Measurements from ENCODE around the gene RXRA. TPM values are rescaled to one million over a fixed set of nuclear protein-coding genes. Genes with fewer than 3 reads are reported as not detected.

RXRA gene
- total and polyA plus RNA-seq, 10 of the 15 experiments (the other 5 are each of a cell fraction or from before 2014, with no cell fraction given), result 0.89 to 36.8 (median 11.1) TPM

DNA sequence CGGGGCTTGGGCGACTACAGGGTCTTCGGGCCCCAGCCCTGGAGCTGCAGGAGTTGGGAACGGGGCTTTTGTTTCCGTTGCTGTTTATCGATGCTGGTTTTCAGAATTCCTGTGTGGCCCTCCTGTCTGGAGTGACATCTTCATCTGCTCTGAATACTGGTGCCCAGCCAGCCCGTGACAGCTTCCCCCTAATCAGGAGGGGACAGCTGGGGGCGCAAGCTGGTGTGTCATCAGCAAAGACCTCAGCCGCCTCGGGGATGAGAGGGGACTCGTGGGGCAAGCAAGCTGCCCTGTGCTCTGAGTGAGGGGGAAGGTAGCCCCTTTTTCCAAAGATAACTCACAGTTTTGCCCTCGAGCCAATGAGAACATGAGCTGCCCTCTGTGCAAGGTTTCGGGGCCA, 110.7 kb downstream of the RXRA start:
- RAD21 ChIA-PET (ENCODE audit: unreplicated experiment), result interaction anchor here (1.6 kb wide), 1 partner anchor 267 kb away, joined by 3 read pairs; no protein-coding TSS in a partner anchor
- POLR2A ChIA-PET, result no interaction called here
- Histone ChIP-seq H3K9me3 (replicated peaks; ENCODE audit: control insufficient read depth, insufficient read depth, low read length) (no peaks in the 10 kb centered on the region), H4K20me1 (ENCODE audit: control insufficient read depth, insufficient read depth) (no peaks in the 10 kb centered on the region), H3K4me1 (ENCODE audit: control insufficient read depth, insufficient read depth, low read length) (no peaks in the 10 kb centered on the region), H2AFZ (ENCODE audit: control insufficient read depth, low read depth, low read length) (no peak overlapping the region), H3K79me2 (ENCODE audit: control insufficient read depth, insufficient read depth, low read length) (no peaks in the 10 kb centered on the region), H3K27me3 (replicated peaks in 1 of 2; ENCODE audit: control insufficient read depth in 2 of 2, insufficient read depth in 2 of 2, low read length in 1 of 2) (no peaks in the 10 kb centered on the region), H3K27ac (ENCODE audit: control insufficient read depth, insufficient read depth) (no peak overlapping the region), H3K9ac (ENCODE audit: control insufficient read depth, insufficient read depth, low read length) (no peak overlapping the region), H3K4me2 (ENCODE audit: control insufficient read depth, insufficient read depth) (no peak overlapping the region), H3K4me3 (no peak overlapping the region), H3K36me3 (ENCODE audit: control insufficient read depth in 2 of 2, insufficient read depth in 2 of 2, low read length in 1 of 2) (peaks cover 0 to 6% of the 10 kb centered on the region in 2 experiments; a peak in 3 of 4 replicates)
- DNase-seq (ENCODE audit: low read depth, low spot score) (no peak), ATAC-seq (no peak), FAIRE-seq (no peak)
- intact Hi-C loops (cut with micrococcal nuclease; ENCODE audit: unreplicated experiment) (no loop called here), in situ Hi-C loops (cut with MboI) (no loop called here)
- no TSS peak for BruUV-seq (replicated peaks)
- CTCF ChIA-PET, result no interaction called here
- SMC1A ChIA-PET (ENCODE audit: uncharacterized antibody, unreplicated experiment), result no interaction called here
- 80% methylated on average over 13 of the region's 13 CpGs for WGBS (ENCODE audit: insufficient coverage, insufficient replicate concordance, low lambda C conversion rate, missing lambda C conversion rate)
- TF ChIP-seq, protein P1, sequence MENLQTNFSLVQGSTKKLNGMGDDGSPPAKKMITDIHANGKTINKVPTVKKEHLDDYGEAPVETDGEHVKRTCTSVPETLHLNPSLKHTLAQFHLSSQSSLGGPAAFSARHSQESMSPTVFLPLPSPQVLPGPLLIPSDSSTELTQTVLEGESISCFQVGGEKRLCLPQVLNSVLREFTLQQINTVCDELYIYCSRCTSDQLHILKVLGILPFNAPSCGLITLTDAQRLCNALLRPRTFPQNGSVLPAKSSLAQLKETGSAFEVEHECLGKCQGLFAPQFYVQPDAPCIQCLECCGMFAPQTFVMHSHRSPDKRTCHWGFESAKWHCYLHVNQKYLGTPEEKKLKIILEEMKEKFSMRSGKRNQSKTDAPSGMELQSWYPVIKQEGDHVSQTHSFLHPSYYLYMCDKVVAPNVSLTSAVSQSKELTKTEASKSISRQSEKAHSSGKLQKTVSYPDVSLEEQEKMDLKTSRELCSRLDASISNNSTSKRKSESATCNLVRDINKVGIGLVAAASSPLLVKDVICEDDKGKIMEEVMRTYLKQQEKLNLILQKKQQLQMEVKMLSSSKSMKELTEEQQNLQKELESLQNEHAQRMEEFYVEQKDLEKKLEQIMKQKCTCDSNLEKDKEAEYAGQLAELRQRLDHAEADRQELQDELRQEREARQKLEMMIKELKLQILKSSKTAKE (IDR thresholded peaks at IDR 0.05; ENCODE audit: low read depth, poor library complexity, severe bottlenecking), result no peak
- TF ChIP-seq NKRF (conservative IDR thresholded peaks at IDR 0.05) (no peak), ZNF274 (IDR thresholded peaks at IDR 0.05; ENCODE audit: insufficient read depth, insufficient read length) (no peak), POLR2A (IDR thresholded peaks at IDR 0.05; ENCODE audit: low read depth, low read length) (no peak), YY1 (IDR thresholded peaks at IDR 0.05; ENCODE audit: low read depth, low read length) (no peak), HSF1 (IDR thresholded peaks at IDR 0.05; ENCODE audit: low read depth, low read length) (no peak), CHD1 (IDR thresholded peaks at IDR 0.05; ENCODE audit: low read depth, low read length) (no peak), KLF5 (IDR thresholded peaks at IDR 0.05; ENCODE audit: partially characterized antibody) (no peak), NR2C1 (IDR thresholded peaks at IDR 0.05) (no peak), E2F4 (IDR thresholded peaks at IDR 0.05; ENCODE audit: low read depth, low read length) (no peak), ZSCAN29 (IDR thresholded peaks at IDR 0.05) (no peak), SUZ12 (IDR thresholded peaks at IDR 0.05; ENCODE audit: unreplicated experiment) (no peak), SMARCA5 (IDR thresholded peaks at IDR 0.05) (no peak), ZNF687 (IDR thresholded peaks at IDR 0.05) (no peak), SRF (IDR thresholded peaks at IDR 0.05; ENCODE audit: low read depth in 2 of 2, low read length in 2 of 2) (no peak)

Data from GM12878 (cell line).